Measurements from ENCODE around the gene CIDEB.

Gene CIDEB

GRCh38 chr14:24332268-24332993 lies 24.7 kb upstream of the CIDEB start:
- DNase-seq = peak; percentile 92 to 94

- DNase-seq = no peak
Observed at GRCh38 chr14:24331731-24332267, 24.0 kb upstream of the CIDEB start.

GRCh38 chr14:24330973-24331674 lies 23.3 kb upstream of the CIDEB start:
- no peak for DNase-seq

GRCh38 chr14:24329736-24330135 lies 22.0 kb upstream of the CIDEB start:
- peak; percentile 78 to 84 for DNase-seq

- DNase-seq = no peak
Observed at GRCh38 chr14:24329073-24329663, 21.4 kb upstream of the CIDEB start.

GRCh38 chr14:24327914-24328313 lies 20.1 kb upstream of the CIDEB start:
- DNase-seq = peak in 1 of 2 donors; percentile 46

- no peak for DNase-seq
Observed at GRCh38 chr14:24327303-24327702, 19.5 kb upstream of the CIDEB start.

- DNase-seq = no peak
Observed at GRCh38 chr14:24325963-24326362, 18.2 kb upstream of the CIDEB start.

GRCh38 chr14:24325041-24325530 lies 17.3 kb upstream of the CIDEB start:
- DNase-seq = no peak

GRCh38 chr14:24324024-24324423 lies 16.2 kb upstream of the CIDEB start:
- DNase-seq = no peak

- DNase-seq = no peak
Observed at GRCh38 chr14:24323341-24323740, 15.6 kb upstream of the CIDEB start.

- no peak for DNase-seq
Observed at GRCh38 chr14:24322672-24323071, 14.9 kb upstream of the CIDEB start.

- no peak for DNase-seq
Observed at GRCh38 chr14:24321212-24321975, 13.6 kb upstream of the CIDEB start.

GRCh38 chr14:24317141-24317928 lies 9.6 kb upstream of the CIDEB start:
- DNase-seq = no peak

- no peak for DNase-seq
Observed at GRCh38 chr14:24316597-24316950, 8.8 kb upstream of the CIDEB start.

- no peak for DNase-seq
Observed at GRCh38 chr14:24315807-24316596, 8.2 kb upstream of the CIDEB start.

- no peak for DNase-seq
Observed at GRCh38 chr14:24315243-24315806, 7.5 kb upstream of the CIDEB start.

GRCh38 chr14:24314377-24315193 lies 6.8 kb upstream of the CIDEB start:
- DNase-seq = no peak

GRCh38 chr14:24313913-24314312 lies 6.1 kb upstream of the CIDEB start:
- no peak for DNase-seq
